HG03066 (cell line): ENCODE results near the gene CD58.
"Not testable (repeated sequence)": the region's sequence is repeated elsewhere in the genome, so short reads cannot be mapped to it uniquely, and the experiment has no call there.

Experiments
- ATAC-seq: cut with Tn5 transposase; IDR thresholded peaks from one replicate; pipeline ENCODE4 v1.9.1; 2021; ENCODE audit warnings: low read depth; ENCODE audit not compliant: unreplicated experiment

Gene CD58

GRCh38 chr1:116593977-116594376 lies 23.2 kb upstream of the CD58 start:
- not testable (repeated sequence) for ATAC-seq

DNA sequence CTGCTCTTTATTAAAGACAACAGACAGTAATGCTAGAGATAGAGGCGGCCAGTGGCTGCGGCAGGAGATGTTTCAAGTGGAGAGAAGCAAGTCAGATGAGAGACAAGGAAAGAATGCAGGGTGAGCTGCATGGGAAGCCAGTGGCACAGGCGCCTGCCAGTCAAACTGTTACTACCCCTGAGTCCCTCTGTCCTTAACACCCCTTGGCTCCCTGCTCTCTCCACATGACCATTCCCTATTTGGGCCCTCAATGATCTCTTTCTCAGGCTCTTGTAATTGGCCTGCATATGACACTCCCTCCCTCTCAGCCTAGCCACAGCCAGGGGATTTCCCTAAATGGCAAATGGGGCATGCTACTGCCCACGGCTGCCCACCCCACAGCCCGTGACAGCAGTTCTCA lies 22.6 kb upstream of the CD58 start:
- not testable (repeated sequence) for ATAC-seq

GRCh38 chr1:116591951-116592605 lies 21.3 kb upstream of the CD58 start:
- ATAC-seq = not testable (repeated sequence)

GRCh38 chr1:116591006-116591950 lies 20.5 kb upstream of the CD58 start:
- not testable (repeated sequence) for ATAC-seq

- ATAC-seq = not testable (repeated sequence)
These were observed 19.7 kb upstream of the CD58 start for GRCh38 chr1:116590359-116591005.

GRCh38 chr1:116589101-116589735 lies 18.4 kb upstream of the CD58 start:
- ATAC-seq = not testable (repeated sequence)

- ATAC-seq = no peak
These were observed 16.8 kb upstream of the CD58 start for GRCh38 chr1:116587501-116588227.

GRCh38 chr1:116586741-116587143 lies 15.9 kb upstream of the CD58 start:
- peak; percentile 67 for ATAC-seq

DNA sequence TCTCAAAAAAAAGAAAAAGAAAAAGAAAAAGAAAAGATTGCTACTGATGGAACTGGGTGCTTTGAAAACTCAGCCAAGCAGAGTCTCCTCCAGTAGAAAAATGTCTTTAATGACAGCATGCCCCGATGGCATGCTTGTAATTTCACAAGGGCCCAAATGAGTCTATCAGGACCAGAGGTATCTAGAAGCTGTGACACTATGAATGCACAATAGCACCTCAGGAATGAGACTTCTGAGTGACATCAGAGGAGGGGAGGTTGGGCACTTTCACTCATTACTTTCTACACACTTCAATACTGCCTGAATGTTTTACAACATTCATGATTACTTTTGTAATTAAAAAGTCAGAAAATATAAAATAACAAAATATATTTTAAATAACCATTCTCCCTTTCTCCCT lies 15.1 kb upstream of the CD58 start:
- ATAC-seq = no peak

- ATAC-seq = no peak
These were observed 10.6 kb upstream of the CD58 start for GRCh38 chr1:116581323-116581885.

GRCh38 chr1:116580446-116581322 lies 9.9 kb upstream of the CD58 start:
- ATAC-seq = no peak

- no peak for ATAC-seq
These were observed 8.5 kb upstream of the CD58 start for GRCh38 chr1:116579259-116579875.

DNA sequence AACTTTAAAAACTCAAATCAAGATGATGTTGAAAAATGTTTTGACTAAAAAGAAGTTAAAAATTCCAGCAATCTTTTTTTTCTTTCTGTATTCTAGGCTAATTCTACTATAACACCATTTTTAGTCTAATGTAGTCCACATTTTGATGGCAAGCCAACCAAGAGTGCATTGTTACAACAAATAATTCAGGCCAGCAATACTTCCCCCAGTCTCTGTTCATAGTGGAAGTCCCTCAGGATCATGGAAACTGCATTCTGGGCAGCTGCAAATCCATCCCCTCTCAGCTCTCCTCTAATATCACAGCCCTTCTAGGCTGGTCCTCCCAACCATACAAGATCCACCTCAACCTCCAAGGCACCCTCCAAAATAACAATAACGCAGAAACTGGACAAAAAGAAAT lies 7.8 kb upstream of the CD58 start:
- no peak for ATAC-seq

DNA sequence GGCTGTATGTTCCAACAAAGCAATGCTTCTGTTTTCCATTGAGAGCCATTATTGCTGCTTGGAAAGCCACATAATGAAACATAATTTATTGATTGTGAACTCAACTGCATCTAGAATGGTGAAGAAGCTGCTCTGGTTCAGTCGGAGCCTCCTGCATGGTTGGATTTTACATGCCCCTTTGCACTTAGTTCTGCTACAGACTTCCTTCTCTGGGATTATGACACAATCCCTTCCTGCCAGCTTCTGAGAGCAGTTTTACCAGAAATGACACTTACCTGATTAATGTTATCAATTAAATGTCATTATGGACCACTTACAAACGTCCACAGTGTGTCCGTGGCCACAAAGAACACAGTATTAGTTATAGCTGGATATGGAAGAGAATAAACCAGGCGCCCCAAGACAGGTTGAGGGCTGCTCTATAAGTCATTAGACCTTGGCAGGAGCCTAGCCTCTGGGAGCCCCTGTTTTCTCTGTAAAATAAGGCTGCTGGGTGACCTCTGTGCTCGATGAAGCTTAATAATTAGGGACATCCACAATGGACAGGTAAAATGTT lies 7.0 kb upstream of the CD58 start:
- ATAC-seq = no peak

GRCh38 chr1:116574581-116575291 lies 3.9 kb upstream of the CD58 start:
- no peak for ATAC-seq

- no peak for ATAC-seq
These were observed 2.7 kb upstream of the CD58 start for GRCh38 chr1:116573431-116574095.
